ENCODE results near the gene HAPLN2.

Gene HAPLN2

GRCh38 chr1:156619582-156619955 is 354 bp downstream of the HAPLN2 start:
- no peak overlapping the region for H3K4me3 ChIP-seq (ENCODE audit: low read depth, low read length)
- POLR2A ChIA-PET: no interaction called here
- DNase-seq (ENCODE audit: low read depth, low spot score): no peak
- CTCF ChIA-PET: interaction anchor here (1.1 to 13.0 kb wide), 22 partner anchors 7 to 243 kb away, joined by 3 to 409 read pairs (median 6); partner anchors contain the start of genes NAXE, NES and TTC24
- TF ChIP-seq, protein P1, sequence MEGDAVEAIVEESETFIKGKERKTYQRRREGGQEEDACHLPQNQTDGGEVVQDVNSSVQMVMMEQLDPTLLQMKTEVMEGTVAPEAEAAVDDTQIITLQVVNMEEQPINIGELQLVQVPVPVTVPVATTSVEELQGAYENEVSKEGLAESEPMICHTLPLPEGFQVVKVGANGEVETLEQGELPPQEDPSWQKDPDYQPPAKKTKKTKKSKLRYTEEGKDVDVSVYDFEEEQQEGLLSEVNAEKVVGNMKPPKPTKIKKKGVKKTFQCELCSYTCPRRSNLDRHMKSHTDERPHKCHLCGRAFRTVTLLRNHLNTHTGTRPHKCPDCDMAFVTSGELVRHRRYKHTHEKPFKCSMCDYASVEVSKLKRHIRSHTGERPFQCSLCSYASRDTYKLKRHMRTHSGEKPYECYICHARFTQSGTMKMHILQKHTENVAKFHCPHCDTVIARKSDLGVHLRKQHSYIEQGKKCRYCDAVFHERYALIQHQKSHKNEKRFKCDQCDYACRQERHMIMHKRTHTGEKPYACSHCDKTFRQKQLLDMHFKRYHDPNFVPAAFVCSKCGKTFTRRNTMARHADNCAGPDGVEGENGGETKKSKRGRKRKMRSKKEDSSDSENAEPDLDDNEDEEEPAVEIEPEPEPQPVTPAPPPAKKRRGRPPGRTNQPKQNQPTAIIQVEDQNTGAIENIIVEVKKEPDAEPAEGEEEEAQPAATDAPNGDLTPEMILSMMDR (IDR thresholded peaks at IDR 0.05; ENCODE audit: insufficient read depth, low read length, missing control alignments): no peak

- DNase-seq (ENCODE audit: low read depth, low spot score): no peak
- CTCF ChIA-PET: interaction anchor here (1.4 to 13.0 kb wide), 10 partner anchors 10 to 104 kb away, joined by 3 to 409 read pairs (median 39); partner anchors contain the start of genes BCAN and NES
- POLR2A ChIA-PET: no interaction called here
These were observed 3.5 kb downstream of the HAPLN2 start for GRCh38 chr1:156622581-156623297.

DNA sequence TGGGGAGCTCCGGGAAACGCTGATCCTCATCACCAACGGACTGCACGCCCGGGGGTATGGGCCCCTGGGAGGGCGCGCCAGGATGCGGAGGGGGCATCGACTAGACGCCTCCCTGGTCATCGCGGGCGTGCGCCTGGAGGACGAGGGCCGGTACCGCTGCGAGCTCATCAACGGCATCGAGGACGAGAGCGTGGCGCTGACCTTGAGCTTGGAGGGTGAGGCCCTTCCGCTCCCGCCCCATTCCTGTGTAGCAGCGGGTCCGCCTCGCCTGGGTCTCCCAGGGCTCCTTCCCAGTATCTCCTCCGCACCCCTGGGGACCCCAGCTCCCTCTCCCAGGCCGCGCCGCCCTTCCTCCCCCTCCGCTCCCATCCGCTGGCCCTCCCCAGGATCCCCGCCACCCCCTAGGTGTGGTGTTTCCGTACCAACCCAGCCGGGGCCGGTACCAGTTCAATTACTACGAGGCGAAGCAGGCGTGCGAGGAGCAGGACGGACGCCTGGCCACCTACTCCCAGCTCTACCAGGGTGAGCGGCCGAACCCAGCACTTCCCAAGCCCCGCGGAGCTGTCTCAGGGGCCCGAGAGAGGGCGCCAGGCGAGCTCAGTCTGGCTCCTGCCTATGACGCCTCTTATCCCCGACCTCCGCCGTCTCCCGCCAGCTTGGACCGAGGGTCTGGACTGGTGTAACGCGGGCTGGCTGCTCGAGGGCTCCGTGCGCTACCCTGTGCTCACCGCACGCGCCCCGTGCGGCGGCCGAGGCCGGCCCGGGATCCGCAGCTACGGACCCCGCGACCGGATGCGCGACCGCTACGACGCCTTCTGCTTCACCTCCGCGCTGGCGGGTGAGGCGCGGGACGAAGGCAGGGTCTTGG is 5.0 kb downstream of the HAPLN2 start:
- ChIA-PET POLR2A (interaction anchor here (0.7 kb wide), 1 partner anchor 152 kb away, joined by 3 read pairs; no protein-coding TSS in a partner anchor), CTCF (interaction anchor here (0.8 to 13.0 kb wide), 29 partner anchors 7 to 243 kb away, joined by 3 to 409 read pairs (median 6); partner anchors contain the start of genes BCAN, CRABP2, HAPLN2 and NAXE)
- TF ChIP-seq, protein P1 (IDR thresholded peaks at IDR 0.05; ENCODE audit: insufficient read depth, low read length, missing control alignments): peak; percentile 57
- DNase-seq (ENCODE audit: low read depth, low spot score): no peak
- H3K4me3 ChIP-seq (ENCODE audit: low read depth, low read length): peak overlapping the region; percentile 38

More at GRCh38 chr1:156622581-156623297, 3.5 kb downstream of the HAPLN2 start:
- TF ChIP-seq, protein P1 (IDR thresholded peaks at IDR 0.05; ENCODE audit: insufficient read depth, low read length, missing control alignments): no peak
- no peak overlapping the region for H3K4me3 ChIP-seq (ENCODE audit: low read depth, low read length)

- TF ChIP-seq, protein P1 (IDR thresholded peaks at IDR 0.05; ENCODE audit: insufficient read depth, low read length, missing control alignments): no peak
- H3K4me3 ChIP-seq (ENCODE audit: low read depth, low read length): peak overlapping the region; percentile 38
- ChIA-PET POLR2A (no interaction called here), CTCF (interaction anchor here (0.8 to 13.0 kb wide), 29 partner anchors 8 to 244 kb away, joined by 3 to 409 read pairs (median 6); partner anchors contain the start of genes BCAN, CRABP2, HAPLN2 and NAXE)
- no peak for DNase-seq (ENCODE audit: low read depth, low spot score)
These were observed 5.7 kb downstream of the HAPLN2 start for GRCh38 chr1:156624814-156625435.

GRCh38 chr1:156625436-156626078 is 6.3 kb downstream of the HAPLN2 start:
- ChIA-PET CTCF (interaction anchor here (0.8 to 13.0 kb wide), 21 partner anchors 8 to 244 kb away, joined by 3 to 409 read pairs (median 10); partner anchors contain the start of genes BCAN, HAPLN2 and NES), POLR2A (no interaction called here)
- DNase-seq (ENCODE audit: low read depth, low spot score): no peak
- H3K4me3 ChIP-seq (ENCODE audit: low read depth, low read length): no peak overlapping the region
- TF ChIP-seq, protein P1 (IDR thresholded peaks at IDR 0.05; ENCODE audit: insufficient read depth, low read length, missing control alignments): peak; percentile 74
